Measurements from ENCODE around the gene ARHGAP18.

ARHGAP18 gene

DNA sequence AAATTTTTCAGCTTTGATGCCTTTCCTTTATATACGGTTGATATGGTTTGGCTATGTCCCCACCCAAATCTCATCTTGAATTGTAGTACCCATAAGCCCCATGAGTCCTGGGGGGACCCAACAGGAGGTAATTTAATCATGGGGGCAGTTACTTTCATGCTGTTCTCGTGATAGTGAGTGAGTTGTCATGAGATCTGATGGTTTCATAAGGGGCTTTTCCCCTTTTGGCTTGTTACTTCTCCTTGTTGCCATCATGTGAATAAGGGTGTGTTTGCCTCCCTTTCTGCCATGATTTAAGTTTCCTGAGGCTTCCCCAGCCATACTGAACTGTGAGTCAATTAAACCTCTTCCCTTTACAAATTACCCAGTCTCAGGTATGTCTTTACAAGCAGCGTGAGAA lies 66.8 kb downstream of the ARHGAP18 start:
- in situ Hi-C loops (cut with MboI; ENCODE audit: low pct_unique_long_range_greater_than_20kb, low sequenced_read_pairs, unreplicated experiment) = no loop called here
- TF ChIP-seq, protein P1, sequence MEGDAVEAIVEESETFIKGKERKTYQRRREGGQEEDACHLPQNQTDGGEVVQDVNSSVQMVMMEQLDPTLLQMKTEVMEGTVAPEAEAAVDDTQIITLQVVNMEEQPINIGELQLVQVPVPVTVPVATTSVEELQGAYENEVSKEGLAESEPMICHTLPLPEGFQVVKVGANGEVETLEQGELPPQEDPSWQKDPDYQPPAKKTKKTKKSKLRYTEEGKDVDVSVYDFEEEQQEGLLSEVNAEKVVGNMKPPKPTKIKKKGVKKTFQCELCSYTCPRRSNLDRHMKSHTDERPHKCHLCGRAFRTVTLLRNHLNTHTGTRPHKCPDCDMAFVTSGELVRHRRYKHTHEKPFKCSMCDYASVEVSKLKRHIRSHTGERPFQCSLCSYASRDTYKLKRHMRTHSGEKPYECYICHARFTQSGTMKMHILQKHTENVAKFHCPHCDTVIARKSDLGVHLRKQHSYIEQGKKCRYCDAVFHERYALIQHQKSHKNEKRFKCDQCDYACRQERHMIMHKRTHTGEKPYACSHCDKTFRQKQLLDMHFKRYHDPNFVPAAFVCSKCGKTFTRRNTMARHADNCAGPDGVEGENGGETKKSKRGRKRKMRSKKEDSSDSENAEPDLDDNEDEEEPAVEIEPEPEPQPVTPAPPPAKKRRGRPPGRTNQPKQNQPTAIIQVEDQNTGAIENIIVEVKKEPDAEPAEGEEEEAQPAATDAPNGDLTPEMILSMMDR (IDR thresholded peaks at IDR 0.05; ENCODE audit: extremely low read depth, insufficient read depth, missing control alignments) = no peak
- DNase-seq (ENCODE audit: low spot score) = no peak

DNA sequence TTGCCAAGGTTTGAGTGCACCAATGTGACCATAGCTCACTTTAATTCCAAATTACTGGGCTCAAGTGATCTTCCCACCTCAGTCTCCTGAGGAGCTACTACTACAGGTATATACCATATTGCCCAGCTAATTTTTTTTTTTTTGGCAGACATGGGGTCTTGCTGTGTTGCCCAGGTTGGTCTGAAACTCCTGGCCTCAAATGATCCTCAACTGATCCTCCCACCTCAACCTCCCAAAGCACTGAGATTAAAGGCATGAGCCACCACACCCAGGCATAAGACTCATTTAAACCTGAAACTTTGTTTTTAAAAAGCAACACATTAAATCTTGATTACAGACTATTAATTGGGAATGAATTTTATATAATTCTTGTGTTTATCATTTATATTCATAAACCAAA lies 67.7 kb downstream of the ARHGAP18 start:
- TF ChIP-seq, protein P1 (IDR thresholded peaks at IDR 0.05; ENCODE audit: extremely low read depth, insufficient read depth, missing control alignments) = no peak
- in situ Hi-C loops (cut with MboI; ENCODE audit: low pct_unique_long_range_greater_than_20kb, low sequenced_read_pairs, unreplicated experiment) = no loop called here
- no peak for DNase-seq (ENCODE audit: low spot score)

DNA sequence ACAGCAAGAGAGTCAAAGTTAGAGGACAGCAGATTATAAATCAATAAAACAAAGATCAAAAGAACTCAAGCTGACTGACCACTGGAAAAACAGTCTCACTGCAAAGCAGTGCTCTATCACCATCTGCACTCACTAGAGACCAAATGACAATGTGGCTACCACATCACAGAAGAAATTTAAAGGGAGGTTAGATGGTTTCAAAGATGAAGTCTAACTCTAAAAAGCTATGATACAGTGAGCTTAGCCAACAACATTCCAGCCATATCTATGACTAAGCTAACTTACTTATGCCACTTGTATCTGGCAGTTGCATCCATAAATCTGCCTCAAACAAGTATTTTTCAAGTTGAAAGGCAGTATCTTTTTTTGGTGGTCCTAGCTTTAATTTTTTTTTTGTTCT lies 68.6 kb downstream of the ARHGAP18 start:
- no peak for DNase-seq (ENCODE audit: low spot score)
- in situ Hi-C loops (cut with MboI; ENCODE audit: low pct_unique_long_range_greater_than_20kb, low sequenced_read_pairs, unreplicated experiment) = no loop called here
- TF ChIP-seq, protein P1 (IDR thresholded peaks at IDR 0.05; ENCODE audit: extremely low read depth, insufficient read depth, missing control alignments) = no peak

DNA sequence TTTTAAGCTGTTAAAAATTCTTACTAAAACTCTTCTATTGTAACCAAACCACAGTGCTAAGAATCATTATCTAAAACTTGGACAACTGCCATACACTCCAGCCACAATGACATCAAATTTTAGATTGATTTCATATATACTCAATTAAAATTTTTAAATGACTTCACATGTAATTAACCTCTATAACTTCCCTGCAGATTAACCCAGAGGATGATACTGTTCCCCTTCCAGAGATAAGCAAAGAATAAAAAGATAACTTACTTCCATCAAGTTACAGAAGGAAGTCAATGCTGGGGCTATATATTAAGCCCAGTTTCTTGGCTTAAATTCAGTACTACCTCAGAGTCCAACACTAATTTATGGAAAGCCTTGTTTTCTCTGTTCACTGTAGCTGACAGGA lies 71.3 kb downstream of the ARHGAP18 start:
- DNase-seq (ENCODE audit: low spot score) = no peak
- TF ChIP-seq, protein P1 (IDR thresholded peaks at IDR 0.05; ENCODE audit: extremely low read depth, insufficient read depth, missing control alignments) = no peak
- in situ Hi-C loops (cut with MboI; ENCODE audit: low pct_unique_long_range_greater_than_20kb, low sequenced_read_pairs, unreplicated experiment) = no loop called here

DNA sequence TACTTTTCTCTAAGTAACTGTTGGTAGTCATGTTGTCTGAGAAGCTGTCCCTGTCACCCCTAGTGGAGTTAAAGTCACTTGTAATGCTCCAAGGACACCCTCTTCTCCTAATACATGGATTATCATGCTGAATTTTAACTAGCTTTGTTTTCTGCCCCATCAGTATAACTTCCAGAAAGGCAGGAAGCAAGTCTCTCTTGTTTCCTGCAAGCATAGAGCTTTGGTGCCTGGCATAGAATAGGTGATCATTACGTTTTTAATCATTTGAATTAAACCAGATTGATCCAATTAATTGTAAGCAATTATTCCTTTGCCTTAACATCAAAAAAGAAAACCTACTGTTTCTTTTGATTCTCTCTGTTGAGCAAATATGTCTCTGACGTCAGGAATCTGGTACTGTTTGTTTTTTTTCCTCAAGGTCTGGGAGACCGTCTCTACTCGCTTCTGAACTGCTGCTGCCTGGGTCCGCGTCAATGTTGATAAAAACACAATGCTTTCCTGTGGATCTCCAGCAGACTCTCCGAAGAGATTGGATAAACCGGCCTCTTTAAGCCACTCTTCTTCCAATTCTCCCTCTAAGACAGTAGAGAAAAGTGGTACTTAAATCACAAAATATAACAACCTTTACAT lies 71.8 kb downstream of the ARHGAP18 start:
- in situ Hi-C loops (cut with MboI; ENCODE audit: low pct_unique_long_range_greater_than_20kb, low sequenced_read_pairs, unreplicated experiment) = no loop called here
- no peak for DNase-seq (ENCODE audit: low spot score)

DNA sequence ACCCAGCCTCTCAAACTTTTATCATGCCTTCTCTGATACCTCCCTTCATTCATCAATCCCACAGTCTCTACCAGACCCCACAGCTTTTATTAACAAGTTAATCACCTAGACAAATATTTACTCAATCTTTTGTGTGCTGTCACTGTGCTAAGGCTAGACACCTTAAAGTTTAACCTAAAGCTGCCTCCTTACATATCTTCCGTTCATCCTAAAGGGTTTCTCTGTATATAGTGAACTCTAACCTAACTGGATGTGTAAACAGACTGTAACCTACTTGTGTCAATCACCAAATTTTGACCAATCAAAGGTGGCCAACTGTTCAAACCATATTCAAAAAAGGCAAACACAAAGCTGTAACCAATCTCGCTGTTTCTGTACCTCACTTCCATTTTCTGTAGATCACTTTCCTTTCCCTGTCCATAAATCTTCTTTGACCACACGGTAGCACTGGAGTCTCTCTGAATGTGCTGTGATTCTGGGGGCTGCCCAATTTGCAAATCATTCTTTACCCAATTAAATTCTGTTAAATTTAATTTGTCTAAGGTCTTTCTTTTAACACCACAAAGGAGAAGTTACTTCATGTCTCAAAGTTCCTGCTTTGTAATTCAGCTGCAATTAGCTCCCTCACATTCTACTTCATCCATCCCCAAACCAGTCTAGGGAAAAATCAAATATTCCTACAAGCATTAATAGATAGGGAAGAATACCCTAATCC lies 72.5 kb downstream of the ARHGAP18 start:
- TF ChIP-seq, protein P1 (IDR thresholded peaks at IDR 0.05; ENCODE audit: extremely low read depth, insufficient read depth, missing control alignments) = no peak
- in situ Hi-C loops (cut with MboI; ENCODE audit: low pct_unique_long_range_greater_than_20kb, low sequenced_read_pairs, unreplicated experiment) = no loop called here
- DNase-seq (ENCODE audit: low spot score) = no peak

More for the DNA sequence above, 71.8 kb downstream of the ARHGAP18 start:
- TF ChIP-seq, protein P1 (IDR thresholded peaks at IDR 0.05; ENCODE audit: extremely low read depth, insufficient read depth, missing control alignments) = no peak
